NCI-H2107 treated with DMSO at 0.1 percent for 48 hours (cell line): ENCODE measurements around the gene WSB1.
"Not testable (repeated sequence)": the region's sequence is repeated elsewhere in the genome, so short reads cannot be mapped to it uniquely, and the experiment has no call there.

Experiments used
- DNase-seq: peaks from one replicate; lab custom pipeline; 2025; ENCODE audit not compliant: unreplicated experiment; lab: John Stamatoyannopoulos, UW

WSB1 gene

GRCh38 chr17:27279132-27279531 is 14.8 kb upstream of the WSB1 start:
- not testable (repeated sequence) for DNase-seq

- DNase-seq = no peak
Measured at GRCh38 chr17:27280527-27280926, 13.4 kb upstream of the WSB1 start.

GRCh38 chr17:27281438-27281837 is 12.5 kb upstream of the WSB1 start:
- DNase-seq = no peak

- DNase-seq = no peak
Measured at GRCh38 chr17:27282054-27282551, 11.8 kb upstream of the WSB1 start.

GRCh38 chr17:27283060-27283459 is 10.9 kb upstream of the WSB1 start:
- DNase-seq = no peak

GRCh38 chr17:27283751-27284150 is 10.2 kb upstream of the WSB1 start:
- no peak for DNase-seq

- no peak for DNase-seq
Measured at GRCh38 chr17:27284811-27285415, 9.0 kb upstream of the WSB1 start.

- DNase-seq = no peak
Measured at GRCh38 chr17:27285516-27285915, 8.4 kb upstream of the WSB1 start.

GRCh38 chr17:27288183-27288582 is 5.7 kb upstream of the WSB1 start:
- DNase-seq = no peak

- DNase-seq = no peak
Measured at GRCh38 chr17:27289856-27290255, 4.1 kb upstream of the WSB1 start.

GRCh38 chr17:27290916-27291598 is 2.9 kb upstream of the WSB1 start:
- peak; percentile 55 for DNase-seq

GRCh38 chr17:27293359-27293897 is 486 bp upstream of the WSB1 start:
- DNase-seq = no peak

- peak; percentile 43 for DNase-seq
Measured at GRCh38 chr17:27294689-27295630, 1.0 kb downstream of the WSB1 start.

GRCh38 chr17:27295945-27296344 is 2.0 kb downstream of the WSB1 start:
- no peak for DNase-seq

- DNase-seq = no peak
Measured at GRCh38 chr17:27296428-27296979, 2.6 kb downstream of the WSB1 start.

GRCh38 chr17:27299384-27300049 is 5.6 kb downstream of the WSB1 start:
- DNase-seq = no peak

- DNase-seq = no peak
Measured at GRCh38 chr17:27303734-27304133, 9.8 kb downstream of the WSB1 start.

GRCh38 chr17:27306276-27306835 is 12.4 kb downstream of the WSB1 start:
- DNase-seq = no peak

GRCh38 chr17:27310565-27311110 is 16.7 kb downstream of the WSB1 start:
- DNase-seq = no peak

GRCh38 chr17:27313301-27313700 is 19.4 kb downstream of the WSB1 start:
- DNase-seq = no peak
